ENCODE data around the gene ANKRD33.

Gene ANKRD33

DNA sequence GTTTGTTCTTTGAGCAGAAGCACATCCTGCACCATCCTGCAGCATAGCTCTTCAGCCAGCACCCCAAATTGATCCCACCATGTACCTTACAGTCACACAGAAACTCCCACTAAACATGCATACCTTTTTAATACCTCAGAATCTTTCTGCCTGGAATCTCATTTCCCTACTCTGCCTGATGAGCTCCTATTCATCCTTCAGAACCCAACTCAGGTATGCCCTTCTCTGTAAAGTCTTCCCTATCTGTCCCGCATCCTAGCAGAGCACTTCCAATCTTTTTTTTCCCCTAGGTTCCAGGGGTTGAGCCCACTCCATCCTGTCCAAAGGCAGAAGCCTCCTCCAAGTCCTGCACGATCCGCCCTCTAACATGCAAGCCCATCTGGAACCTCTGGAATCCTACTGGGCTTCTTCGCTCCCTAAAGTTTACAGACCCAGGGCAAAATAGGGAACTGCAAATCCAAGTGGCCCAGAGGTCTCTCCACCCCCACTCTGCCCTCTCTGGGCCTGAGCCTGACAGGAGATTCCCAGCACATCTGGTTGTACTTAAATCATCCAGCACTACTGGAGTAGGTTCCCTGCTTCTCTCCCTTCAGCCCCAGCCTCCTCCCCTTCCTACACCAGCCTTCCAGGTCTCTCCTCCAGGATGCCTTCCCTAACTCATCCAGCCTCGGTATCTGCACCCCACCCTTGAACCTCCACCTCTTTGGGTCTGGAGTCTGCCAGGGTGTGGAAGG is 35.3 kb upstream of the ANKRD33 start:
- peaks cover 49% of the 10 kb centered on the region for H3K4me1 Mint-ChIP-seq
- TF ChIP-seq, protein P1, sequence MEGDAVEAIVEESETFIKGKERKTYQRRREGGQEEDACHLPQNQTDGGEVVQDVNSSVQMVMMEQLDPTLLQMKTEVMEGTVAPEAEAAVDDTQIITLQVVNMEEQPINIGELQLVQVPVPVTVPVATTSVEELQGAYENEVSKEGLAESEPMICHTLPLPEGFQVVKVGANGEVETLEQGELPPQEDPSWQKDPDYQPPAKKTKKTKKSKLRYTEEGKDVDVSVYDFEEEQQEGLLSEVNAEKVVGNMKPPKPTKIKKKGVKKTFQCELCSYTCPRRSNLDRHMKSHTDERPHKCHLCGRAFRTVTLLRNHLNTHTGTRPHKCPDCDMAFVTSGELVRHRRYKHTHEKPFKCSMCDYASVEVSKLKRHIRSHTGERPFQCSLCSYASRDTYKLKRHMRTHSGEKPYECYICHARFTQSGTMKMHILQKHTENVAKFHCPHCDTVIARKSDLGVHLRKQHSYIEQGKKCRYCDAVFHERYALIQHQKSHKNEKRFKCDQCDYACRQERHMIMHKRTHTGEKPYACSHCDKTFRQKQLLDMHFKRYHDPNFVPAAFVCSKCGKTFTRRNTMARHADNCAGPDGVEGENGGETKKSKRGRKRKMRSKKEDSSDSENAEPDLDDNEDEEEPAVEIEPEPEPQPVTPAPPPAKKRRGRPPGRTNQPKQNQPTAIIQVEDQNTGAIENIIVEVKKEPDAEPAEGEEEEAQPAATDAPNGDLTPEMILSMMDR (IDR thresholded peaks at IDR 0.05; ENCODE audit: unreplicated experiment in 3 of 3): no peak
- H3K9me3 Mint-ChIP-seq: no peaks in the 10 kb centered on the region
- peaks cover 34% of the 10 kb centered on the region for H3K27me3 Mint-ChIP-seq (ENCODE audit: low read depth)
- no peaks in the 10 kb centered on the region for H3K36me3 Mint-ChIP-seq (ENCODE audit: low read depth)
- H3K27ac Mint-ChIP-seq: peak overlapping the region; percentile 54 to 80 (median 71)
- peak overlapping the region; percentile 1 to 56 (median 50) for H3K4me3 Mint-ChIP-seq

DNA sequence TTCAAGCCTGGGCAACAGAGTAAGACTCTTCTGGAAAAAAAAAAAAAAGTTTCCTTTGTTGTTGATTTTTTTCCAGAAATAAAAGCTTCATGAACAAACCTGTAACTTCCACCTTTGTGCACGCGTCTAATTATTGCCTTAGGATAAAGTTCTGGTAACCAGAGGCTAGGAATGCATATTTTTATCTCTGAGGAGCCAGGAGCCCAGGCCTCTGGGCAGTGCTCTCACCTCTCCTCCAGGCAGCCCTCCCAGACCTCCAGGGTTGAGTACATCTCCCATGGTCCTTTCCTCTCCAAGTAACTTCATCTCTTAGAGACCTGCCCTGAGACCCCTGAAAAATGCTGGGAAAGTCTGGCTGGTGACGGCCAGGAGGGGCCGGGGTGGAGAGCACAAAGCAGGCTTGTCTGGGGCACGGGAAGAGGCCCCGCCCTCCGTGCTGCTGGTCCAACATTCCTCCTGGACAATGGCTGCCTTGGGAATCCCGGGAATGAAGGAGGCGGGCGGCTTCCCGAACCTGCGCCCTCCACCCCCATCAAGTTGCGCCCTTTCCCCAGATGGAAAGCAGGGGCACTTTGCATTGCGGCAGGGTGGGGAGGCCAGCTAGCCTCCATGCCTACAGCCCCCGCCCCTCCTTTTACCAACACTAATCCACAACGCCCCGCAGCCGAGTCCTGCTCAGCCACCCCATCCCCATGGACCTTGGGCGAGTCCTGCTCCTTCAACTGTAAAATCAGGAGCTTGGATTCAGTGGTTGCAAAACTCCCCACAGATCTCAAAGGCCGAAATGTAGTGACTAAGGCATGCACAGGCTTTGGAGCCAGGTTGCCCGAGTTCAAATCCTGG is 32.1 kb upstream of the ANKRD33 start:
- Mint-ChIP-seq H3K4me1 (peaks cover 43% of the 10 kb centered on the region), H3K4me3 (peak overlapping the region; percentile 77 to 82 (median 80)), H3K9me3 (no peaks in the 10 kb centered on the region)

DNA sequence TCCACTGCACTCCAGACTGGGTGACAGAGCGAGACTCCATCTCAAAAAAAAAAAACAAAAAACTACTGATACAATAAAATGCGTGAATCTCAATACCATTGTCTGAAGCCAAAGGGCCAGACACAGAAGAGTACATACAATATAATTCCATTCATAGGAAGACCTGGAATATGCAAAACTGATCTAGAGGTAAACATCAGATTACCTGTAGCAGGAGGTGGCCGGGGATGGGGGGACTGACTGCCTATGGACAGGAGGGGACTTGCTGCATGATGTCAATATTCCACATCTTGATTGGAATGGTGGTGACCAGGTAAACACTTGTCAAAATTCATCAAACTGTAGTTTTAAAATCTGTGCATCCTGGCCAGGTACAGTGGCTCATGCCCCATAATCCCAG is 26.9 kb upstream of the ANKRD33 start:
- H3K27me3 Mint-ChIP-seq (ENCODE audit: low read depth): peaks cover 29% of the 10 kb centered on the region
- peaks cover 40% of the 10 kb centered on the region for H3K4me1 Mint-ChIP-seq
- TF ChIP-seq, protein P1 (IDR thresholded peaks at IDR 0.05; ENCODE audit: unreplicated experiment in 3 of 3): no peak
- H3K9me3 Mint-ChIP-seq: no peaks in the 10 kb centered on the region
- H3K27ac Mint-ChIP-seq: peak overlapping the region in 2 of 3 experiments; percentile 35 to 45
- H3K36me3 Mint-ChIP-seq (ENCODE audit: low read depth): no peaks in the 10 kb centered on the region
- H3K4me3 Mint-ChIP-seq: no peak overlapping the region

More for the DNA sequence above, 32.1 kb upstream of the ANKRD33 start:
- TF ChIP-seq, protein P1 (IDR thresholded peaks at IDR 0.05; ENCODE audit: unreplicated experiment in 3 of 3): no peak
- H3K27ac Mint-ChIP-seq: peak overlapping the region; percentile 78 to 90 (median 87)
- H3K36me3 Mint-ChIP-seq (ENCODE audit: low read depth): no peaks in the 10 kb centered on the region
- H3K27me3 Mint-ChIP-seq (ENCODE audit: low read depth): peaks cover 27% of the 10 kb centered on the region

DNA sequence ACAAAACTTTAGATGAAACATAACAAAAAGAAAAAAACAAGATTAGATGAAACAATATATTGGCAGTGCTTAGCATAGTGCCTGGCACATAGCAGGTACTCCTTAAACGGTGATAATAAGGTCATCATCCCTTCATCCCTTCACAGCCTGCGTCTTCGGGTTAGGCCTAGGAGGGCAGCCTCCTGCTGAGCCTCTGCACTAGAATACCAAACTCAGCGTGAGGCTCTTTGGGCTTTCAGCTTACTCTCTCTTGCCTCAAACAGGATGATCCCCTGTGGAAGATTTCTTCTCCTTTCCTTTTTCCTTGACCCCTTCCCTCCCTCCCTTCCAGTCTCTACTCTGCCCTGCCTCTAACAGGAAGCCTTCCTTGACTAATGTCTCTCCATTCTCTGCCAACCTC is 25.0 kb upstream of the ANKRD33 start:
- peak overlapping the region in 2 of 3 experiments; percentile 78 to 88 for H3K27ac Mint-ChIP-seq
- TF ChIP-seq, protein P1 (IDR thresholded peaks at IDR 0.05; ENCODE audit: unreplicated experiment in 3 of 3): no peak
- H3K9me3 Mint-ChIP-seq: no peaks in the 10 kb centered on the region
- H3K4me1 Mint-ChIP-seq: peaks cover 40% of the 10 kb centered on the region
- peaks cover 24% of the 10 kb centered on the region for H3K27me3 Mint-ChIP-seq (ENCODE audit: low read depth)
- H3K4me3 Mint-ChIP-seq: peak overlapping the region; percentile 53 to 69 (median 53)
- no peaks in the 10 kb centered on the region for H3K36me3 Mint-ChIP-seq (ENCODE audit: low read depth)

DNA sequence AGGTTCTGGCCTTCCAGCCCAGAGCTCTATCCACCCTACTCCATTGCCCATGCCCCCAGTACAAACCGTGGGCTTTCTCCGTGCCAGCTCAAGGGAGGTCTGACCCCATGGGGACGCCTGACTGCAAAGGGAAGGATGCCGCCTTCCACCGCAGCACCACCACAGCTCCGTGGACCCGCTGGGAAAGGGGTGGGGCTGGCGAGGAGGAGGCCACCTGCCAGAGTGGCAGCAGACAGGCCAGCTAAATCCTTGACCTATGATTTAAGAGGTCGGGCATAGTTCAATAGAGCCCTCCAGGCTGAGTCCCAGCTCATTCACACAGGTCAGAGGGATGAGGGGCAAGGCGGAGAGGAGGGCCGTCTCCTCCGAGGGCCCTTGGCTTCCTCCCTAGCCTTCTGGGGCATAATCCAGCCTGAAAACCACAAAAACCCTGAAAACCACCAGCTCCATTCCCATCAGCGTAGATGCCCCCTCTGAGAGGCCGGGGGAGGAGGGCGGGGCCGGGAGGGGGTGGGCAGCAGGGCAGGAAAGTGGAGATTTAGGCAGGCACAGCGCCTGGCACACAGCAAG is 24.5 kb upstream of the ANKRD33 start:
- TF ChIP-seq, protein P1 (IDR thresholded peaks at IDR 0.05; ENCODE audit: unreplicated experiment in 3 of 3): no peak
- H3K4me1 Mint-ChIP-seq: peaks cover 45% of the 10 kb centered on the region
- H3K27ac Mint-ChIP-seq: peak overlapping the region in 2 of 3 experiments; percentile 78 to 88
- H3K36me3 Mint-ChIP-seq (ENCODE audit: low read depth): no peaks in the 10 kb centered on the region
- peak overlapping the region; percentile 53 to 69 (median 53) for H3K4me3 Mint-ChIP-seq
- peaks cover 29% of the 10 kb centered on the region for H3K27me3 Mint-ChIP-seq (ENCODE audit: low read depth)
- H3K9me3 Mint-ChIP-seq: no peaks in the 10 kb centered on the region
